SU-DHL-6 (cell line): ENCODE results near the gene HTR4.

Experiments used
- H2AFZ ChIP-seq: fragments of 200-600 bp; sonication (generic); 2 replicates; pipeline ENCODE4 v1.6.1; 2014; ENCODE audit warnings: low read depth, mild to moderate bottlenecking, moderate library complexity, mixed read lengths, antibody characterized with exemption, low read length; ENCODE audit not compliant: severe bottlenecking
- H3F3A ChIP-seq: fragments of 200-600 bp; shearing (Covaris generic); 2 replicates; pipeline ENCODE4 v1.6.0; 2016; ENCODE audit warnings: antibody characterized with exemption, mild to moderate bottlenecking; ENCODE audit not compliant: insufficient read depth
- H3K27ac ChIP-seq: fragments of 200-600 bp; sonication (generic); 2 replicates; pipeline ENCODE4 v1.5.1; 2016; ENCODE audit warnings: low read depth, mild to moderate bottlenecking, low read length, moderate library complexity, mixed read lengths
- H3K27me3 ChIP-seq: fragments of 200-600 bp; sonication (generic), shearing (Covaris generic); 2 replicates; pipeline ENCODE4 v1.6.0; 2014; ENCODE audit warnings: mild to moderate bottlenecking, low read length
- H3K36me3 ChIP-seq: fragments of 200-600 bp; sonication (generic); 2 replicates; pipeline ENCODE4 v1.6.1; 2014; ENCODE audit warnings: mild to moderate bottlenecking, low read length, mixed read lengths
- H3K4me2 ChIP-seq: fragments of 300-600, 200-600 bp; shearing (Covaris generic), sonication (generic); 2 replicates; pipeline ENCODE4 v1.6.0; 2014; ENCODE audit warnings: low read length, low read depth, mild to moderate bottlenecking; ENCODE audit not compliant: poor library complexity, severe bottlenecking
- H3K4me3 ChIP-seq: fragments of 200-600 bp; sonication (generic); 2 replicates; pipeline ENCODE4 v1.5.1; 2014; ENCODE audit warnings: antibody characterized with exemption, low read length, mild to moderate bottlenecking, mixed read lengths; ENCODE audit not compliant: insufficient read depth, poor library complexity, severe bottlenecking
- H3K79me2 ChIP-seq: fragments of 200-600 bp; sonication (generic); 2 replicates; pipeline ENCODE4 v1.6.1; 2014; ENCODE audit warnings: mild to moderate bottlenecking, low read length, moderate library complexity; ENCODE audit not compliant: insufficient read depth
- H3K9ac ChIP-seq: fragments of 200-600 bp; sonication (generic); 2 replicates; pipeline ENCODE4 v1.7.0; 2014; ENCODE audit warnings: mild to moderate bottlenecking, low read length
- H3K9me2 ChIP-seq: fragments of 200-600 bp; sonication (generic); replicated peaks from 2 replicates; pipeline ENCODE4 v1.6.1; 2014; ENCODE audit warnings: low read length; ENCODE audit not compliant: insufficient read depth
- H3K9me3 ChIP-seq: fragments of 200-600 bp; sonication (generic); 2 replicates; pipeline ENCODE4 v1.6.1; 2014; ENCODE audit warnings: low read length, mixed read lengths; ENCODE audit not compliant: insufficient read depth
- H4K20me1 ChIP-seq: fragments of 200-600 bp; sonication (generic); 2 replicates; pipeline ENCODE4 v1.6.1; 2014; ENCODE audit warnings: low read depth, mild to moderate bottlenecking, antibody characterized with exemption, low read length, moderate library complexity, mixed read lengths
- EZH2phosphoT487 ChIP-seq: fragments of 200-600 bp; sonication (generic), shearing (Covaris generic); conservative IDR thresholded peaks from 2 replicates; pipeline ENCODE4 v1.6.1; 2018; ENCODE audit warnings: mild to moderate bottlenecking, antibody characterized with exemption, low read length, moderate library complexity, mixed read lengths
- TF ChIP-seq, protein P1 (sequence below): fragments of 200-600 bp; sonication (generic); IDR thresholded peaks from one replicate; pipeline ENCODE4 v1.5.1; 2017; ENCODE audit warnings: antibody characterized with exemption, mild to moderate bottlenecking, low read length, moderate library complexity; ENCODE audit not compliant: insufficient read depth, poor library complexity, severe bottlenecking

The HTR4 gene

DNA sequence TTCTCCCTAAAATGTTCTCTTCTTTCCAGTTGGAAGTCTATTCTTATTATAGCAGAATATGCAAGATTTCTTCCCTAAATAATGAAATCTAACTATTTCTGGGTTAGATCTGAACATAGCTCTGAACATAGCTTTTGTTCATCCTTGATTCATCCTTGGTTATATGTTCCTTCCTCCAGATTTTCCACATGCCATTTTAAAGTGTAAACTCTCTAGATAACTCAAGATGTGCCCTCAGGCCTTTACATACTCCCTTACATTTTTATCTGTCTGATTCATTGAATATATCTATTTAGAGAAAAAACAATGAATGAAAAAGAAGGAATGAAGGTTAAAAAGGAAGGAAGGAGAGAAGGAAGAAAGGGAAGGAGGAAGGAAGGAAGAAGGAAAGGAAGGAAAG is 169.7 kb downstream of the HTR4 start:
- H3K79me2 ChIP-seq, result no peaks in the 10 kb centered on the region
- no peak overlapping the region for H3K4me3 ChIP-seq
- no peaks in the 10 kb centered on the region for H4K20me1 ChIP-seq
- H3K27me3 ChIP-seq, result no peaks in the 10 kb centered on the region
- H3K9me3 ChIP-seq, result no peaks in the 10 kb centered on the region
- H2AFZ ChIP-seq, result no peak overlapping the region
- H3K9ac ChIP-seq, result no peak overlapping the region
- no peaks in the 10 kb centered on the region for H3K9me2 ChIP-seq
- TF ChIP-seq, protein P1, sequence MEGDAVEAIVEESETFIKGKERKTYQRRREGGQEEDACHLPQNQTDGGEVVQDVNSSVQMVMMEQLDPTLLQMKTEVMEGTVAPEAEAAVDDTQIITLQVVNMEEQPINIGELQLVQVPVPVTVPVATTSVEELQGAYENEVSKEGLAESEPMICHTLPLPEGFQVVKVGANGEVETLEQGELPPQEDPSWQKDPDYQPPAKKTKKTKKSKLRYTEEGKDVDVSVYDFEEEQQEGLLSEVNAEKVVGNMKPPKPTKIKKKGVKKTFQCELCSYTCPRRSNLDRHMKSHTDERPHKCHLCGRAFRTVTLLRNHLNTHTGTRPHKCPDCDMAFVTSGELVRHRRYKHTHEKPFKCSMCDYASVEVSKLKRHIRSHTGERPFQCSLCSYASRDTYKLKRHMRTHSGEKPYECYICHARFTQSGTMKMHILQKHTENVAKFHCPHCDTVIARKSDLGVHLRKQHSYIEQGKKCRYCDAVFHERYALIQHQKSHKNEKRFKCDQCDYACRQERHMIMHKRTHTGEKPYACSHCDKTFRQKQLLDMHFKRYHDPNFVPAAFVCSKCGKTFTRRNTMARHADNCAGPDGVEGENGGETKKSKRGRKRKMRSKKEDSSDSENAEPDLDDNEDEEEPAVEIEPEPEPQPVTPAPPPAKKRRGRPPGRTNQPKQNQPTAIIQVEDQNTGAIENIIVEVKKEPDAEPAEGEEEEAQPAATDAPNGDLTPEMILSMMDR, result no peak
- no peak for TF ChIP-seq EZH2phosphoT487
- no peaks in the 10 kb centered on the region for H3K36me3 ChIP-seq
- H3F3A ChIP-seq, result no peaks in the 10 kb centered on the region
- H3K4me2 ChIP-seq, result no peak overlapping the region
- H3K27ac ChIP-seq, result no peak overlapping the region

GRCh38 chr5:148483750-148484149 is 170.6 kb downstream of the HTR4 start:
- Histone ChIP-seq H3K36me3 (no peaks in the 10 kb centered on the region), H3K27ac (no peak overlapping the region), H4K20me1 (no peaks in the 10 kb centered on the region), H3K9ac (no peak overlapping the region), H2AFZ (no peak overlapping the region), H3F3A (no peaks in the 10 kb centered on the region), H3K4me2 (no peak overlapping the region), H3K79me2 (no peaks in the 10 kb centered on the region), H3K9me3 (no peaks in the 10 kb centered on the region), H3K27me3 (no peaks in the 10 kb centered on the region), H3K9me2 (no peaks in the 10 kb centered on the region), H3K4me3 (no peak overlapping the region)
- no peak for TF ChIP-seq EZH2phosphoT487
- TF ChIP-seq, protein P1, result no peak

- Histone ChIP-seq H3K36me3 (no peaks in the 10 kb centered on the region), H3K27me3 (no peaks in the 10 kb centered on the region), H3F3A (no peaks in the 10 kb centered on the region), H3K79me2 (no peaks in the 10 kb centered on the region), H3K27ac (no peak overlapping the region), H3K9me3 (no peaks in the 10 kb centered on the region), H3K4me2 (no peak overlapping the region), H4K20me1 (no peaks in the 10 kb centered on the region), H3K4me3 (no peak overlapping the region), H2AFZ (no peak overlapping the region), H3K9me2 (no peaks in the 10 kb centered on the region), H3K9ac (no peak overlapping the region)
- TF ChIP-seq, protein P1, result peak; percentile 51
- no peak for TF ChIP-seq EZH2phosphoT487
Observed at GRCh38 chr5:148482697-148483462, 171.4 kb downstream of the HTR4 start.
